ACC112 (cell line): ENCODE measurements around the gene SEMA4C.

ENCODE experiments used
- H2AFZ ChIP-seq: fragments of 200-600 bp; sonication (generic); one replicate; pipeline ENCODE4 v1.6.0; 2017; ENCODE audit warnings: antibody characterized with exemption, low read length; ENCODE audit not compliant: unreplicated experiment
- H3K27ac ChIP-seq: fragments of 200-600 bp; sonication (generic); 2 replicates; pipeline ENCODE4 v1.5.1; 2014; ENCODE audit warnings: low read depth, mild to moderate bottlenecking, antibody characterized with exemption, low read length, moderate library complexity
- H3K27me3 ChIP-seq: fragments of 200-600 bp; sonication (generic); 2 replicates; pipeline ENCODE4 v1.6.1; 2014; ENCODE audit warnings: mild to moderate bottlenecking, antibody characterized with exemption, low read length, moderate library complexity, mixed read lengths; ENCODE audit not compliant: insufficient read depth
- H3K36me3 ChIP-seq: fragments of 200-600 bp; sonication (generic); 2 replicates; pipeline ENCODE4 v1.6.1; 2016; ENCODE audit warnings: mild to moderate bottlenecking, antibody characterized with exemption, low read length, moderate library complexity, mixed read lengths; ENCODE audit not compliant: insufficient read depth
- H3K4me1 ChIP-seq: fragments of 200-600 bp; sonication (generic); one replicate; pipeline ENCODE4 v1.6.1; 2016; ENCODE audit warnings: low read length, mixed read lengths; ENCODE audit not compliant: insufficient read depth, unreplicated experiment, control insufficient read depth
- H3K4me3 ChIP-seq: fragments of 200-600 bp; sonication (generic); 2 replicates; pipeline ENCODE4 v1.5.1; 2014; ENCODE audit warnings: mild to moderate bottlenecking, low read depth, low read length
- H3K79me2 ChIP-seq: fragments of 200-600 bp; sonication (generic); one replicate; pipeline ENCODE4 v1.6.0; 2016; ENCODE audit warnings: low read length; ENCODE audit not compliant: control insufficient read depth, unreplicated experiment, insufficient read depth

Gene SEMA4C

GRCh38 chr2:96869822-96870625 is at the start of gene SEMA4C:
SEMA4C (minus strand) TSS chr2:96870080; CDS start chr2:96867886, 2,194 bp downstream.
- H3K4me1 ChIP-seq, result peaks cover 30% of the 10 kb centered on the region
- peaks cover 9% of the 10 kb centered on the region; the same call in 1 of the 2 replicates for H3K27me3 ChIP-seq
- peak within 1 kb of the TSS; percentile 99 for H3K4me3 ChIP-seq
- peaks cover 23% of the 10 kb centered on the region for H3K79me2 ChIP-seq
- H3K36me3 ChIP-seq, result peaks cover 5% of the 10 kb centered on the region; the same call in 1 of the 2 replicates
- H3K27ac ChIP-seq, result peak within 1 kb of the TSS; percentile 52; the same call in 1 of the 2 replicates
- peak within 1 kb of the TSS; percentile 80 for H2AFZ ChIP-seq

- Histone ChIP-seq H3K79me2 (no peaks in the 10 kb centered on the region), H2AFZ (no peak overlapping the region), H3K4me3 (no peak overlapping the region), H3K27ac (no peak overlapping the region), H3K36me3 (no peaks in the 10 kb centered on the region), H3K27me3 (peaks cover 58% of the 10 kb centered on the region), H3K4me1 (no peaks in the 10 kb centered on the region)
Measured at GRCh38 chr2:96918754-96919550, 49.1 kb upstream of the SEMA4C start.

GRCh38 chr2:96918092-96918753 is 48.3 kb upstream of the SEMA4C start:
- Histone ChIP-seq H3K36me3 (no peaks in the 10 kb centered on the region), H3K79me2 (no peaks in the 10 kb centered on the region), H3K27me3 (peaks cover 53% of the 10 kb centered on the region), H3K4me3 (no peak overlapping the region), H3K27ac (no peak overlapping the region), H2AFZ (no peak overlapping the region), H3K4me1 (no peaks in the 10 kb centered on the region)

GRCh38 chr2:96916646-96917543 is 47.0 kb upstream of the SEMA4C start:
- Histone ChIP-seq H3K4me3 (no peak overlapping the region), H2AFZ (no peak overlapping the region), H3K27ac (no peak overlapping the region), H3K79me2 (no peaks in the 10 kb centered on the region), H3K27me3 (peaks cover 50% of the 10 kb centered on the region), H3K4me1 (no peaks in the 10 kb centered on the region), H3K36me3 (no peaks in the 10 kb centered on the region)

GRCh38 chr2:96916156-96916630 is 46.3 kb upstream of the SEMA4C start:
- no peaks in the 10 kb centered on the region for H3K79me2 ChIP-seq
- no peak overlapping the region for H2AFZ ChIP-seq
- H3K36me3 ChIP-seq, result no peaks in the 10 kb centered on the region
- no peak overlapping the region for H3K27ac ChIP-seq
- H3K27me3 ChIP-seq, result peaks cover 43% of the 10 kb centered on the region
- no peaks in the 10 kb centered on the region for H3K4me1 ChIP-seq
- no peak overlapping the region for H3K4me3 ChIP-seq

GRCh38 chr2:96914332-96914731 is 44.5 kb upstream of the SEMA4C start:
- Histone ChIP-seq H2AFZ (no peak overlapping the region), H3K36me3 (no peaks in the 10 kb centered on the region), H3K4me3 (no peak overlapping the region), H3K4me1 (no peaks in the 10 kb centered on the region), H3K27me3 (peaks cover 42% of the 10 kb centered on the region), H3K27ac (no peak overlapping the region), H3K79me2 (no peaks in the 10 kb centered on the region)

- H3K27ac ChIP-seq, result no peak overlapping the region
- peaks cover 38% of the 10 kb centered on the region for H3K27me3 ChIP-seq
- no peaks in the 10 kb centered on the region for H3K36me3 ChIP-seq
- no peaks in the 10 kb centered on the region for H3K4me1 ChIP-seq
- H3K4me3 ChIP-seq, result no peak overlapping the region
- no peak overlapping the region for H2AFZ ChIP-seq
- H3K79me2 ChIP-seq, result no peaks in the 10 kb centered on the region
Measured at GRCh38 chr2:96913398-96914202, 43.7 kb upstream of the SEMA4C start.

GRCh38 chr2:96913117-96913397 is 43.2 kb upstream of the SEMA4C start:
- Histone ChIP-seq H3K79me2 (no peaks in the 10 kb centered on the region), H2AFZ (no peak overlapping the region), H3K36me3 (no peaks in the 10 kb centered on the region), H3K4me3 (no peak overlapping the region), H3K27ac (no peak overlapping the region), H3K4me1 (no peaks in the 10 kb centered on the region), H3K27me3 (peaks cover 33% of the 10 kb centered on the region)

- no peaks in the 10 kb centered on the region for H3K79me2 ChIP-seq
- no peak overlapping the region for H3K4me3 ChIP-seq
- no peak overlapping the region for H3K27ac ChIP-seq
- no peaks in the 10 kb centered on the region for H3K36me3 ChIP-seq
- H3K27me3 ChIP-seq, result peaks cover 30% of the 10 kb centered on the region
- no peaks in the 10 kb centered on the region for H3K4me1 ChIP-seq
- H2AFZ ChIP-seq, result no peak overlapping the region
Measured at GRCh38 chr2:96912346-96913116, 42.7 kb upstream of the SEMA4C start.
